ENCODE results near the gene ETS1. TPM values are rescaled to one million over a fixed set of nuclear protein-coding genes. Genes with fewer than 3 reads are reported as not detected.

ETS1 gene
- total RNA-seq, 1 donor from 2014 or later: 0.54 TPM

DNA sequence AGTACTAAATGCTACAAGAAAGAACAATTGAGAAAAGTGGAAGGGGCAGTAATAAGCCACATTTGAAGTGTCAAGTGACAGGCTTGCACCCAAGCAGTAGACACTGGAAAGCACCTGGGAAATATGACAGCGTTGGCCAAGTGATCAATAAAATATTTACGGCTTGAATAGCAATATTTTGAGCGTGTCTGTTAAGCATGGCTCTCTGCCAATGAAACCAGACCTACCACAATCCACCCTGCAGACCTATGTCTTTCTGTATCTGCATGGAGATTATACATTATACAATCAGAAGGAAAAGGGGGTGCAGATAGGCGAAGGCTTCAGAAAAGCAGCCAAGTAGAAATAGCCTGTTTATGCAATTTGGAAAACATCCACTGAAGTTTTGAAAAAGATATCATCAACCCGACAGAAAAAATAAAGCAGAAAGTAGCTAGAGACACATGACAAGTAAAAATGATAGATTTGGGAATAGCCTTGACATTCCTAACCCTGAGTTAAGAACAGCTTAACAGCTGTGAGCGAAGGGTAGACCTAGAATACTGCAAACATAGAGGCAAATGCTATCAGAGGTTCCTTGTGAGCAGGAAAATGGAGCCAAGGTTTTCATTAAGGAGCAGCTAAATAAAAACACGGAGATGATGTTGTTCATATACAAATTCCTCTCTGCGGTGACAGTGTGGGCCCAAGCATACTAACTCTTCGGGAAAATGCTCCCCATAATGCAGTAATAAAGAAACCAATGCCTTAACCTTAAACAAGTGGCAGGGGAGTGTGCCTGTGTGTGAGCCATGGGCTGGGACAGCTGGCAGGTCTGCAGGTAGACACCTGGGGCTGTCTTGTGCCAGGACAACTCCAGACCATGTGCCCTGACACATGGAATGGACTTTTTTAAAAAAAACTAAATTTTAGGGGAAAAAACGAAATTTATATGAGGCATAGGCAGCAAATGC, 71.3 kb downstream of the ETS1 start:
- Histone ChIP-seq H3K4me2 (no peak overlapping the region), H3F3A (ENCODE audit: low read depth) (no peaks in the 10 kb centered on the region), H3K4me3 (no peak overlapping the region), H2AFZ (replicated peaks) (no peak overlapping the region), H3K27ac (no peak overlapping the region), H3K4me1 (no peaks in the 10 kb centered on the region), H3K36me3 (no peaks in the 10 kb centered on the region), H3K27me3 (peaks cover 52% of the 10 kb centered on the region), H4K20me1 (ENCODE audit: low read depth) (peaks cover 4% of the 10 kb centered on the region), H3K9me3 (ENCODE audit: low read depth) (no peaks in the 10 kb centered on the region), H3K9ac (no peak overlapping the region), H3K79me2 (ENCODE audit: low read depth) (no peaks in the 10 kb centered on the region)
- Mint-ChIP-seq H3K27me3 (ENCODE audit: insufficient read depth, low read depth) (peaks cover 24% of the 10 kb centered on the region), H3K27ac (no peak overlapping the region), H3K9me3 (no peaks in the 10 kb centered on the region), H3K36me3 (no peaks in the 10 kb centered on the region), H3K4me1 (peaks cover 9% of the 10 kb centered on the region), H3K4me3 (no peak overlapping the region)
- DNase-seq (ENCODE audit: low spot score): no peak
- TF ChIP-seq, protein P1, sequence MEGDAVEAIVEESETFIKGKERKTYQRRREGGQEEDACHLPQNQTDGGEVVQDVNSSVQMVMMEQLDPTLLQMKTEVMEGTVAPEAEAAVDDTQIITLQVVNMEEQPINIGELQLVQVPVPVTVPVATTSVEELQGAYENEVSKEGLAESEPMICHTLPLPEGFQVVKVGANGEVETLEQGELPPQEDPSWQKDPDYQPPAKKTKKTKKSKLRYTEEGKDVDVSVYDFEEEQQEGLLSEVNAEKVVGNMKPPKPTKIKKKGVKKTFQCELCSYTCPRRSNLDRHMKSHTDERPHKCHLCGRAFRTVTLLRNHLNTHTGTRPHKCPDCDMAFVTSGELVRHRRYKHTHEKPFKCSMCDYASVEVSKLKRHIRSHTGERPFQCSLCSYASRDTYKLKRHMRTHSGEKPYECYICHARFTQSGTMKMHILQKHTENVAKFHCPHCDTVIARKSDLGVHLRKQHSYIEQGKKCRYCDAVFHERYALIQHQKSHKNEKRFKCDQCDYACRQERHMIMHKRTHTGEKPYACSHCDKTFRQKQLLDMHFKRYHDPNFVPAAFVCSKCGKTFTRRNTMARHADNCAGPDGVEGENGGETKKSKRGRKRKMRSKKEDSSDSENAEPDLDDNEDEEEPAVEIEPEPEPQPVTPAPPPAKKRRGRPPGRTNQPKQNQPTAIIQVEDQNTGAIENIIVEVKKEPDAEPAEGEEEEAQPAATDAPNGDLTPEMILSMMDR (IDR thresholded peaks at IDR 0.05): no peak
- TF ChIP-seq EZH2 (IDR thresholded peaks at IDR 0.05) (no peak), EZH2phosphoT487 (IDR thresholded peaks at IDR 0.05) (no peak)

DNA sequence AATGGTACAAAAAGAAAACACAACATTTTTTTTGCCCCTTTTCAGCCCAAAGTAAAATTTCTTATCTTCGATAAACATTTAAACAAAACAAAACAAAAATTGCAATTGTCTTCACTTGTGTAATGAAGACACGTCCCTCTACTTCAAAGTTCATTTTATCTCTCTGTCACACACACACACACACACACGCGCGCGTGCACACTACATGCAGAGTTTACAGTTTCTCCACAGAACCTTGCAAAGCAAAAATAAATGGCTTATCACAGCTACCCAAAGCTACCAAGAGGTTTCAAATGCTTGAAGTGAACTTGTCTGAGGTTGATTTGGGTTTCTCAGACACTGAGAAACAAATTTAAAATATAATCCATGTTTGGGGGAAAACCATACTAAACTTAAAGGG, 72.3 kb downstream of the ETS1 start:
- peaks cover 21% of the 10 kb centered on the region for H3K27me3 Mint-ChIP-seq (ENCODE audit: insufficient read depth, low read depth)
- no peaks in the 10 kb centered on the region for H3K36me3 Mint-ChIP-seq
- peaks cover 41% of the 10 kb centered on the region for H3K27me3 ChIP-seq
- H2AFZ ChIP-seq (replicated peaks): no peak overlapping the region
- H3K4me3 Mint-ChIP-seq: no peak overlapping the region
- no peaks in the 10 kb centered on the region for H3K36me3 ChIP-seq
- TF ChIP-seq EZH2 (IDR thresholded peaks at IDR 0.05) (no peak), EZH2phosphoT487 (IDR thresholded peaks at IDR 0.05) (no peak)
- TF ChIP-seq, protein P1 (IDR thresholded peaks at IDR 0.05): no peak
- H3K4me1 ChIP-seq: no peaks in the 10 kb centered on the region
- H3K27ac Mint-ChIP-seq: no peak overlapping the region
- no peaks in the 10 kb centered on the region for H3K4me1 Mint-ChIP-seq
- H3K4me3 ChIP-seq: no peak overlapping the region
- no peak overlapping the region for H3K4me2 ChIP-seq
- no peaks in the 10 kb centered on the region for H3K79me2 ChIP-seq (ENCODE audit: low read depth)
- DNase-seq (ENCODE audit: low spot score): no peak
- no peaks in the 10 kb centered on the region for H3K9me3 Mint-ChIP-seq
- H3F3A ChIP-seq (ENCODE audit: low read depth): no peaks in the 10 kb centered on the region
- no peaks in the 10 kb centered on the region for H3K9me3 ChIP-seq (ENCODE audit: low read depth)
- H4K20me1 ChIP-seq (ENCODE audit: low read depth): peaks cover 4% of the 10 kb centered on the region
- no peak overlapping the region for H3K9ac ChIP-seq
- no peak overlapping the region for H3K27ac ChIP-seq

DNA sequence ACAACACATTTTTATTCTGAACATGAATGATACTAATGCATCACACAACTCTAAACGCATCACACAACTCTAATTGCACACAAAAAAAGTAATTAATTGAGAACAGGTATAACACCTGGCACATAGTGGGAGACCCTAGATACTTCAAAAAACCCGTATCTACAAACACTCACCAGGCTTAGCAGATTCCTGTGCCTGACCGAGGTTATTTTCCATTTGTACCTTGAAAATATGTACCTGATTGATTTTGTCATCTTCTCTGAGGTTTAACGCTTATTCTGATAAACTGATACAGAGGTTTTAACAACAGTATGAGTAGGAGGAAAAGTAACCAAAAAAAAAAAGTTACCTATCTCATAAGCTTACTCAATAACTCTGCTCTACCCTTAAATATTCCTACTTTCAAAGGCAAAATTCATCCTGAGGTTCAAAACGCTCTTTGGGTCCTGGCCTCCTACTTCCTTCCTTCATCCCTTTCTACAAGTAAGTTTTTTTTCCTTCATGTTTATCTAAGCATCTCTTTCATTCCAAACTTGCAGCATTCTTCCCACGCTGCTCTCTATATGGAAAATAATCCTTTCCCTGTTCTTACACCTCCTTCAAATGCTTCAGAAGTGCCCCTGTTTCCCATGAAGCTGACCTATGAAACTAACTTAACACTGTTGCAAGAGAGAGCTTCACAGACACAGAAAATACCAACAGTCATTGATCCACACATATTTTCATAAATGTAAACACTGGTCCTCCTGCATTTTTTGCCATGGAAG, 73.3 kb downstream of the ETS1 start:
- H3K27me3 ChIP-seq: peaks cover 32% of the 10 kb centered on the region
- no peaks in the 10 kb centered on the region for H3K36me3 ChIP-seq
- no peaks in the 10 kb centered on the region for H3F3A ChIP-seq (ENCODE audit: low read depth)
- H3K9ac ChIP-seq: no peak overlapping the region
- H3K27me3 Mint-ChIP-seq (ENCODE audit: insufficient read depth, low read depth): peaks cover 20% of the 10 kb centered on the region
- H3K79me2 ChIP-seq (ENCODE audit: low read depth): no peaks in the 10 kb centered on the region
- H3K4me2 ChIP-seq: no peak overlapping the region
- no peaks in the 10 kb centered on the region for H3K9me3 Mint-ChIP-seq
- H3K27ac ChIP-seq: no peak overlapping the region
- no peaks in the 10 kb centered on the region for H3K36me3 Mint-ChIP-seq
- no peak for DNase-seq (ENCODE audit: low spot score)
- no peak overlapping the region for H3K4me3 Mint-ChIP-seq
- TF ChIP-seq EZH2 (IDR thresholded peaks at IDR 0.05) (no peak), EZH2phosphoT487 (IDR thresholded peaks at IDR 0.05) (no peak)
- TF ChIP-seq, protein P1 (IDR thresholded peaks at IDR 0.05): no peak
- no peaks in the 10 kb centered on the region for H3K4me1 ChIP-seq
- no peak overlapping the region for H3K4me3 ChIP-seq
- H4K20me1 ChIP-seq (ENCODE audit: low read depth): peaks cover 4% of the 10 kb centered on the region
- no peaks in the 10 kb centered on the region for H3K4me1 Mint-ChIP-seq
- H3K27ac Mint-ChIP-seq: no peak overlapping the region
- no peaks in the 10 kb centered on the region for H3K9me3 ChIP-seq (ENCODE audit: low read depth)
- no peak overlapping the region for H2AFZ ChIP-seq (replicated peaks)
